Subcutaneous abdominal adipose tissue (tissue), 5 donors: ENCODE measurements around the gene ANKRD39.

Experiments used
- H3K27ac ChIP-seq: one replicate; pipeline ENCODE4 v1.7.0; 2013; ENCODE audit warnings: low read depth, mild to moderate bottlenecking, inconsistent platforms, low read length, moderate library complexity
- H3K27me3 ChIP-seq, 5 donors: one replicate each; pipeline ENCODE4 v1.7.0; 2013; ENCODE audit warnings: low read length in 5 of 5, inconsistent platforms in 1 of 5; ENCODE audit not compliant: control insufficient read depth in 5 of 5, insufficient read depth in 4 of 5
- H3K36me3 ChIP-seq, 5 donors: one replicate each; pipeline ENCODE4 v1.7.0; 2013; ENCODE audit warnings: low read length in 5 of 5; ENCODE audit not compliant: control insufficient read depth in 5 of 5, insufficient read depth in 5 of 5
- H3K4me1 ChIP-seq, 5 donors: one replicate each; pipeline ENCODE4 v1.7.0; 2013; ENCODE audit warnings: low read length in 5 of 5, mild to moderate bottlenecking in 3 of 5, moderate library complexity in 1 of 5; ENCODE audit not compliant: control insufficient read depth in 5 of 5, insufficient read depth in 5 of 5
- H3K4me3 ChIP-seq, 5 donors: one replicate each; pipeline ENCODE4 v1.7.0; 2013; ENCODE audit warnings: low read length in 5 of 5, low read depth in 1 of 5
- H3K9ac ChIP-seq, 5 donors: one replicate each; pipeline ENCODE4 v1.7.0; 2013; ENCODE audit warnings: low read length in 5 of 5, mild to moderate bottlenecking in 4 of 5, moderate library complexity in 3 of 5
- H3K9me3 ChIP-seq, 5 donors: one replicate each; pipeline ENCODE4 v1.7.0; 2013; ENCODE audit warnings: low read length in 5 of 5; ENCODE audit not compliant: control insufficient read depth in 5 of 5
- donor health status: healthy.
- donor health status: healthy.
- donor health status: healthy.
- donor health status: healthy.
- donor health status: healthy.

The ANKRD39 gene

DNA sequence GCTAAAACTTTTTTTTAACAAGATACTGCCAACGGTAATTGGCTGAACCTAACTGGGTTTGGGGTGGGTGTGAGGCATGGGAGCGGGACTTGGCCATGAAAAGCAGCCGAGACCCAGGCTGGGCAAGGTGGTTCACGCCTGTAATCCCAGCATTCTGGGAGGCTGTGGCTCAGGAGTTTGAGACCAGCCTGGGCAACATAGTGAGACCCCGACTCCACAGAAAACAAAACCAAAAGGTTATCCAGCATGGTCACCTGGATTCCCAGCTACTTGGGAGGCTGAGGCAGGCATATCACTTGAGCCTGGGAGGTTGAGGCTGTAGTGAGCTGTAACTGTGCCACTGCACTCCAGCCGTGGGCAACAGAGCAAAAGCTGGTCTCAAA lies 23.1 kb upstream of the ANKRD39 start:
- Histone ChIP-seq H3K4me1 (peaks cover 0 to 28% (median 0%) of the 10 kb centered on the region in 5 donors), H3K9me3 (no peaks in the 10 kb centered on the region), H3K27ac (no peak overlapping the region), H3K36me3 (no peaks in the 10 kb centered on the region), H3K4me3 (no peak overlapping the region), H3K27me3 (peaks cover 0 to 7% (median 3%) of the 10 kb centered on the region in 5 donors), H3K9ac (no peak overlapping the region)

DNA sequence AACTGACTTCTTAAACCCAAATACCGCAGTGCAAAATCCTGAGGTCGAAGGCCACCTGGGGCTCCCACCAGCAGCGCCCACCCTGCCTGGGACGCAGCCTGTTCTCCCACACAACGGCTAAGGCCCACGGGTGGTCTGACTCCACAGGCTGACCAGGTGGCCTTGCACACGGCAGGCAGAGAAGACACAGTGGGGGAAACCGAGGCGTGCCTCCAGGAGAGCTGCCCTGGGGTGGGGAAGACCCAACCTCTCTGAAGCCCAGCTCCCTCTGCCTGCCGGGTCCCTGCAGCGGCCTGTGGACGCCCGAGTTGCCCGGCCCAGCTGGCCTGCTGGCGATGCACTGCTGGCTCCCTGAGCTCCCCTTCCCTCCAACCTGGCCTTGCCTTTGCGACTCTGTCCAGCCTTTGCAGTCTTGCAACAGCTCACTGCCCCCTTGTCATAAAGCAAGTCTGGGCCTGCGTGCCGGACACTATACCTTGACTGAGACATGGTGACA lies 21.8 kb upstream of the ANKRD39 start:
- no peak overlapping the region for H3K9ac ChIP-seq
- no peak overlapping the region for H3K27ac ChIP-seq
- peaks cover 0 to 22% (median 5%) of the 10 kb centered on the region in 5 donors for H3K4me1 ChIP-seq
- H3K27me3 ChIP-seq: peaks cover 0 to 7% (median 3%) of the 10 kb centered on the region in 5 donors
- H3K4me3 ChIP-seq: no peak overlapping the region
- no peaks in the 10 kb centered on the region for H3K9me3 ChIP-seq
- H3K36me3 ChIP-seq: no peaks in the 10 kb centered on the region

DNA sequence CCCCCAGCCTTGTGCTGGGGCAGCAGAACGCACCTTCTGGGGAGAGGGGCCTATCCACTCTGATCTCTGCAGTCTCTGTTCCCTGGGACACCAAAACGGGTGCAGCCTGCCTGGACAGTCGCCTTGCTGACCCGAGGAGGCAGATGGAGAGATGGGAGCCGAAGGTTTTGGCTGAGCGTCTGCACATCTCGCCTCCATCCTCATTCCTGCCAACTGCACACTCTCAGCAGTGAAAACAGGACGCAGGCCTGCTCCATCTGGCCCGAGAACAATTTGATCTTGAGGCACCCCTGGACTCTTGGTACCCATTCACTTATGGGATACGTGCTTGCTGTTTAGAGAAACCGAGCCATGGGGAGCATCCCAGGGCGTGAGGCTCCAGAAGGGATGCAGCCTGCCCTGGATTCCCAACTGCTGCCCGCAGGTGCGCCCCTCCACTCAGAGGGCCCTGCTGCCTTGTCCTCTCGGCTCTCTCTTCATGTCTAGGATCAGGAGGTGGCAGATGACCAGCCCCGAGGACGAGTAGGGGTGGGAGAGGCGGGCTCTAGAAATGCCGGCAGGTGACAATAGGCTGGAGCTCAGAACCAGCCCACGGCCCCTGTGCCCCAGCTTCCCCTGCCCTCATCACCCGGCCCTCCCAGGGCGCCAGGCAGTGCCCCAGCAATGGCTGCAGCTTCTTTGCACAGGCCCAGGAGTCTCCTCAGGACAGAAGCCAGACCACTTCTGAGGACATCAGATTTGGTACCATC lies 21.2 kb upstream of the ANKRD39 start:
- no peaks in the 10 kb centered on the region for H3K9me3 ChIP-seq
- H3K4me3 ChIP-seq: no peak overlapping the region
- H3K27ac ChIP-seq: no peak overlapping the region
- no peaks in the 10 kb centered on the region for H3K36me3 ChIP-seq
- peaks cover 0 to 7% (median 3%) of the 10 kb centered on the region in 5 donors for H3K27me3 ChIP-seq
- no peak overlapping the region for H3K9ac ChIP-seq
- H3K4me1 ChIP-seq: peaks cover 0 to 22% (median 11%) of the 10 kb centered on the region in 5 donors

DNA sequence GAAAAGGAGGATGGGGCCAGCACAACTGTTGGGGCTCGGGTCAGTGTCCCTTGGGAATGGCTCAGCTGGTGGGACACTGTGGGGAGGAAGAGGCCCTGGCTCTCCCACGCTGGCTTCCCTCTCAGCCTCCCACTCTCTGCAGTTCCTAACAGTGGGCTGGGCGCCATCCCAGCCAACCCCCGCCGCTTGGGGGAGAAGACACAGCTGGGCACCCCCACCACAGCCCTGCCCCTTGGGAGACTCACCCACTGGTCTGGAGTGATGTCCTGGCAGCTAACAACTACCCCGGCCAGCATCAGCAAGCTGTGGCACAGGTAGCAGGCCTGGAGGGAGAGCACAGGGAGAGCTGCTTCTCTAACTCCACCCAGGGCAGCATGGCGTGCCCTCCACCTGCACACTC lies 20.4 kb upstream of the ANKRD39 start:
- Histone ChIP-seq H3K9ac (no peak overlapping the region), H3K4me3 (no peak overlapping the region), H3K27ac (no peak overlapping the region), H3K36me3 (no peaks in the 10 kb centered on the region), H3K9me3 (no peaks in the 10 kb centered on the region), H3K4me1 (peaks cover 3 to 29% (median 18%) of the 10 kb centered on the region in 5 donors), H3K27me3 (peaks cover 0 to 7% (median 3%) of the 10 kb centered on the region in 5 donors)

DNA sequence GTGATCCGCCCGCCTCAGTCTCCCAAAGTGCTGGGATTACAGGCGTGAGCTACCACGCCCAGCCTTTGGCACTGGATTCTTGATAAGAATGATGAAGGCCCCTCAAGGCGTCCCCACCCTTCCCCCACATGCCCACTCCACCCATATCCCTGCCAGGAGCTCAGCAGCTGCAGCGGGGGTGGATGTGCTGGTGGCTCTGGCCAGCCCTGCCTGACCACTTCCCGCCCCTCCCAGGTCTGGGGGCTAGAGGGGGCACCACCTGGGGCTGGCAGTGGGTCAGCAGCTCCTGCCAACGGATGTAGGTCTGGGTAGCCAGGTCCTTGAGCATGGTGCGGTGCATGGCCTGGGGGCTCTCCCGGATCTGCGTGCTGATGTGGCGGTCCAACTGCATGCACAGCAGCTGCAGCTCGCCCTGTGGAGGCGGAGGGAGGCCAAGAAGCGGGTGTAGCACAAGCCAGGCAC lies 19.8 kb upstream of the ANKRD39 start:
- Histone ChIP-seq H3K36me3 (no peaks in the 10 kb centered on the region), H3K4me3 (no peak overlapping the region), H3K9me3 (no peaks in the 10 kb centered on the region), H3K27me3 (peaks cover 0 to 7% (median 3%) of the 10 kb centered on the region in 5 donors), H3K4me1 (peaks cover 3 to 34% (median 23%) of the 10 kb centered on the region in 5 donors), H3K27ac (no peak overlapping the region), H3K9ac (no peak overlapping the region)

DNA sequence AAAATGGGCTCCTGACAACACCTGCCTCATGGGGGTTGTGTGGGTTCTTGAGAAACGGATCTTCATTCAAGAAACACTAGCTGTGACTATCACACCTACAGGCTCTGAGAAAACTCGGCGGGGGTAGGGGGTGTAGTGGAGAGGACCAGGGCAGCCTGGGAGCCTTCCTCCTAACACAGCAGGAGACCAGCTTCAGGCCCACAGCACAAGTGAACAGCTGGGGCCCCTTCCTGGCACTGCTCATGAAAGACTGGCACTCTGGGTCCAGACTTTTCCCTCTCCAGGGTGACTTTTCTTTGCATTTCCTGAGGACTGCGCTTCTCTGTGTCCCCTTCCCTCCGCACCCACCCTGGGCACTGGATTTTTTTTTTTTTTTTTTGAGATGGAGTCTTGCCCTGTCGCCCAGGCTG lies 19.2 kb upstream of the ANKRD39 start:
- no peaks in the 10 kb centered on the region for H3K9me3 ChIP-seq
- H3K27ac ChIP-seq: no peak overlapping the region
- H3K36me3 ChIP-seq: no peaks in the 10 kb centered on the region
- H3K4me3 ChIP-seq: no peak overlapping the region
- H3K4me1 ChIP-seq: peaks cover 3 to 35% (median 23%) of the 10 kb centered on the region in 5 donors
- no peak overlapping the region for H3K9ac ChIP-seq
- H3K27me3 ChIP-seq: peaks cover 0 to 7% (median 0%) of the 10 kb centered on the region in 5 donors

DNA sequence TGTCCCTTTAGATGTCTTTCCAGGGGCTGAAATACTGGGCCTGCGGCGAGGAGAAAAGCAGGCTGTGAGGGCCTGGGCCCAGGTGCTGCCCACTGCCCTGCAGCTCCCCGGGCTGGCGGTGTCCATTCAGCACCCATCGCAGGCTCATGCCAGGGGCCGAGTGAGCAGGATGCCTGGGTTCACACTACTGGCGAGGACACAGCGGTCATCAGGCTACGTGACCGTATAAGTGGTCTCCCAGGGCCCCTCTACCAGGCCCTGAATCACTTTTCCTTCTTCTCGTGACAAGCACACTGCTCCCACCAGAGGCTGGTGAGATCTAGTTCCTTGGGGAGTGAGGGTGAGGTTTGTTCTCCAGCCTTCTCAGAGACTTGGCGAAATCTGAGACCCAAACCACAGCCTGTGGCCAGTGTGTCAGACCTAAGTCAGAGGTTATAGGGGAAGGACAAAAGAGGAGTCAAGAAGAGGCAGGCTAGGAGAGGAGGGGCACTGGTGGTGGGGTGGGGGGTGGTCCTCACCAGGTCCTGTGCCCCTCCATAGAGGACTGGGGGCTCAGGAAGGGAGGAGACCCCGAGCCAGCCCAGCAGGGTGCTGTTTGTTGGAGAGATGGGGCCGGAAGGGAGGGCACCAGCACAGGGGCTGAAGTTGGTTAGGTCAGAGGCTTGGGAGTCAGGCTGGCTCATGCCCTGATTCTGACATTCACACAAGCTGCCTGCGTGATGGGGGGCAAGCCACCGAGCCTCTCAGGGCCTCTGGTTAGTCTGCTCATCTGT lies 18.6 kb upstream of the ANKRD39 start:
- Histone ChIP-seq H3K9me3 (no peaks in the 10 kb centered on the region), H3K36me3 (no peaks in the 10 kb centered on the region), H3K27me3 (peaks cover 0 to 7% (median 0%) of the 10 kb centered on the region in 5 donors), H3K9ac (no peak overlapping the region), H3K4me1 (peaks cover 3 to 32% (median 23%) of the 10 kb centered on the region in 5 donors), H3K27ac (no peak overlapping the region), H3K4me3 (no peak overlapping the region)

DNA sequence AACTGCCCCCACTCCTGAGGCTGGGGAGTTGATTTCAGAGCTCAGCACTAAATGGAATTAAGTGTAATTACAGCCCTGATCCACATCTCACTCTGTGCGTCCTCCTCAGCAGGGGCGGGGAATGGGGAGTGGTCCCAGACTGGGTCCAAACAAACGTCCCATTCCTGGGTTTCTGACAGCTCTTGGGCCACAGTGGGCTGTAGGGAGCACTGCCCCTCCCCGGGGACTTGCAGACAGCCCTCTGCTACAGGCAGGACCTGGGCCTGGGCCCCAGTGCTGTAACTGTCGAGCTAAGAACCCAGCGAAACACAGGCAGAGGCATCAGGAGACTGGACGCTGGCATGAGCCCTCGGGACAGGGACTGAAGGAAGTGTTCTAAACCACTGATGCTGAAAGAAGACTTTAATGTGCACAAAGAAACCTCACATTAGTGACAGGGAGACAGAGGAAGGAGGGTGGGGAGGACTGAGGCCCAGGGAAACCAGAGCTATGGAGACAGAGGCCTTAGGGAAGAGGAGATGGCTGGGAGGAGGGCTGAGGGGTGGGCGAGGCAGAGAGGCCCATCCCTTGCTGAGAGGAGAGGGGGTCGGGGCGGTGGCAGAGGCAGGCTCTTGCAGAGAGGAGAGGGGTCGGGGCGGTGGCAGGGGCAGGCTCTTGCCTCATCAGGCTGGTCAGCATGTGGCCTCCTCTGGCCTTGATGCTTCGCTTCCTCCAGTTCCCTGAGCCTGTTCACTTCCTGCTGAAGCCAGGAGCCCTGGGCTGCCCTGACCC lies 17.9 kb upstream of the ANKRD39 start:
- no peak overlapping the region for H3K9ac ChIP-seq
- peaks cover 3 to 33% (median 27%) of the 10 kb centered on the region in 5 donors for H3K4me1 ChIP-seq
- H3K27ac ChIP-seq: no peak overlapping the region
- no peaks in the 10 kb centered on the region for H3K9me3 ChIP-seq
- H3K27me3 ChIP-seq: peaks cover 0 to 7% (median 0%) of the 10 kb centered on the region in 5 donors
- H3K36me3 ChIP-seq: no peaks in the 10 kb centered on the region
- H3K4me3 ChIP-seq: no peak overlapping the region

DNA sequence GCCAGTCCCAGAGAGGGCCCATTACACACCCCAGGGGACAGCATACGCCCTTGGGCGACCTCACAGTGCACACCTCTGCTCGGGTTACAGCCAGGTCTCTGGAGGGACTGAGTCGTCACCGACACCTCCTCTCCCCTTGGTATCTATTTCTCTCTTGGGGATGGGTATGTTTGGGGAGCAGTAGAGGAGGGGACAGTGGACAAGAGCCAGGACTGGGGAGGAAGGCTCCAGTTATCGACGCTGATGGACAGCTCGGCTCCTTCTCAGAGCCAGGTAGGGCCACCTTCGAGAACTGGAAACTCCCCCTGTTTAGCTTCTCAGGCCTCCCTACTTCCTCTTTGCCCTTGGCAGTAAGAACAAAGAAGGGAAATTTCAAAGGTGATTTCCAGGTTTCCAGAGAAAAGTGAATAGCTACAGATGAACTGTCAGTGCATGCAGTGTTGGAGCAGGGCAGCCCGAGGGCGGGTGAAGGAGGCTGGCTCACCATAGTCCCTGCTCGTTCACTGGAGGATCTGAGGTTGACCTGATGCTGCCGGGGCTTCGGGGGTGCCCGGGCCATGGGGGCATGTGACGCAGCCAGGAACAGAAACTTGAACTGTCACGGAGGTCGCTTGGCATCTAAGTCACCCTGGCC lies 16.5 kb upstream of the ANKRD39 start:
- Histone ChIP-seq H3K27me3 (peaks cover 0 to 7% (median 0%) of the 10 kb centered on the region in 5 donors), H3K27ac (peak overlapping the region; percentile 76), H3K9me3 (no peaks in the 10 kb centered on the region), H3K36me3 (no peaks in the 10 kb centered on the region), H3K9ac (no peak overlapping the region), H3K4me1 (peaks cover 3 to 44% (median 31%) of the 10 kb centered on the region in 5 donors), H3K4me3 (peak overlapping the region in 1 of 5 donors; percentile 13)
